GM12878 (cell line): ENCODE results near the gene OTUB2. TPM values are rescaled to one million over a fixed set of nuclear protein-coding genes. Genes with fewer than 3 reads are reported as not detected.

ENCODE experiments used
- ATAC-seq: fragments of 200-7000 bp; cut with Tn5 transposase; 3 replicates; pipeline ENCODE4 v1.9.1; 2020; ENCODE audit warnings: mild to moderate bottlenecking, moderate library complexity
- BruUV-seq: library from RNA; stranded (reverse); fragments of 400-500 nt; replicated peaks from 2 replicates; lab custom pipeline; 2021; lab: Mats Ljungman, UMichigan
- CTCF ChIA-PET: fragments of 300-600 bp; sonication (Branson Sonifier 250); formaldehyde crosslinking; extraction: SDS; loops from one replicate; lab custom pipeline; 2021; ENCODE audit warnings: inconsistent platforms; lab: Yijun Ruan, JAX
- POLR2A ChIA-PET: fragments of 350-600 bp; formaldehyde crosslinking; extraction: SDS; loops from one replicate; lab custom pipeline; 2021; ENCODE audit warnings: inconsistent platforms; lab: Charles Lee
- RAD21 ChIA-PET: fragments of 300-600 bp; sonication (Branson Sonifier 250); formaldehyde crosslinking; loops from one replicate; lab custom pipeline; 2023; ENCODE audit warnings: antibody characterized with exemption; ENCODE audit not compliant: unreplicated experiment; lab: Charles Lee
- SMC1A ChIA-PET: fragments of 300-600 bp; sonication (Branson Sonifier 250); formaldehyde crosslinking; loops from one replicate; lab custom pipeline; 2023; ENCODE audit not compliant: unreplicated experiment, uncharacterized antibody; lab: Charles Lee
- DNase-seq: peaks from one replicate; pipeline ENCODE4 v3.0.0-alpha.2; 2011; ENCODE audit warnings: low read depth, low spot score
- FAIRE-seq: peaks from 3 replicates; lab custom pipeline; 2011; peaks lifted over from hg19 to GRCh38; lab: Jason Lieb, UNC
- H2AFZ ChIP-seq: 2 replicates; pipeline ENCODE4 v1.6.0; 2011; ENCODE audit warnings: low read depth, low read length, control low read depth; ENCODE audit not compliant: control insufficient read depth
- H3K27ac ChIP-seq: 2 replicates; pipeline ENCODE4 v1.5.1; 2011; ENCODE audit warnings: control low read depth; ENCODE audit not compliant: control insufficient read depth, insufficient read depth
- H3K27me3 ChIP-seq, 2 experiments: replicated peaks in 1 of 2; 2 replicates each; pipeline versions ENCODE4 v1.6.0 to v1.6.1; 2011; ENCODE audit warnings: low read length in 1 of 2; ENCODE audit not compliant: control insufficient read depth in 2 of 2, insufficient read depth in 2 of 2
- H3K36me3 ChIP-seq, 2 experiments: 2 replicates each; pipeline ENCODE4 v1.5.1; 2011; ENCODE audit warnings: low read length in 1 of 2; ENCODE audit not compliant: control insufficient read depth in 2 of 2, insufficient read depth in 2 of 2
- H3K4me1 ChIP-seq: 2 replicates; pipeline ENCODE4 v1.6.1; 2011; ENCODE audit warnings: mild to moderate bottlenecking, low read length, moderate library complexity, mixed read lengths; ENCODE audit not compliant: control insufficient read depth, insufficient read depth
- H3K4me2 ChIP-seq: 2 replicates; pipeline ENCODE4 v1.6.0; 2011; ENCODE audit warnings: control low read depth; ENCODE audit not compliant: control insufficient read depth, insufficient read depth
- H3K4me3 ChIP-seq: fragments of 200-600 bp; sonication (generic); 2 replicates; pipeline ENCODE4 v1.5.1; 2016
- H3K79me2 ChIP-seq: 2 replicates; pipeline ENCODE4 v1.6.0; 2011; ENCODE audit warnings: low read length; ENCODE audit not compliant: control insufficient read depth, insufficient read depth
- H3K9ac ChIP-seq: 2 replicates; pipeline ENCODE4 v1.8.0; 2011; ENCODE audit warnings: low read length, control low read depth, mixed read lengths; ENCODE audit not compliant: control insufficient read depth, insufficient read depth
- H3K9me3 ChIP-seq: replicated peaks from 3 replicates; pipeline ENCODE4 v1.5.1; 2011; ENCODE audit warnings: mild to moderate bottlenecking, low read length; ENCODE audit not compliant: control insufficient read depth, insufficient read depth
- H4K20me1 ChIP-seq: 2 replicates; pipeline ENCODE4 v1.6.0; 2011; ENCODE audit not compliant: control insufficient read depth, insufficient read depth
- CBFB ChIP-seq: IDR thresholded peaks from 2 replicates; pipeline ENCODE4 v1.6.1; 2016; ENCODE audit warnings: antibody characterized with exemption, low read depth
- LARP7 ChIP-seq: fragments of 450-650 bp; IDR thresholded peaks from 2 replicates; pipeline ENCODE4 v1.6.1; 2017; ENCODE audit warnings: mild to moderate bottlenecking
- MYB ChIP-seq: fragments of 150-350 bp; IDR thresholded peaks from 2 replicates; pipeline ENCODE4 v1.6.1; 2014; ENCODE audit warnings: mild to moderate bottlenecking, low read depth, low read length, borderline replicate concordance
- SRF ChIP-seq, 2 experiments: IDR thresholded peaks; 2 replicates each; pipeline ENCODE4 v1.6.1; 2011; ENCODE audit warnings: low read depth in 2 of 2, low read length in 2 of 2, mild to moderate bottlenecking in 1 of 2, moderate library complexity in 1 of 2
- YBX1 ChIP-seq: fragments of 450-650 bp; IDR thresholded peaks from 2 replicates; pipeline ENCODE4 v1.6.1; 2016; ENCODE audit warnings: antibody characterized with exemption
- YY1 ChIP-seq: IDR thresholded peaks from 2 replicates; pipeline ENCODE4 v1.6.1; 2011; ENCODE audit warnings: low read depth, mild to moderate bottlenecking, low read length
- WGBS: methylation state at CpG from one replicate; pipeline ENCODE4 v1.1.6; 2016; ENCODE audit warnings: low lambda C conversion rate; ENCODE audit not compliant: insufficient replicate concordance, insufficient coverage; ENCODE audit errors: missing lambda C conversion rate; 5-methylcytosine and 5-hydroxymethylcytosine counted together
- in situ Hi-C: fragments of 300-500 bp; cut with MboI; formaldehyde crosslinking; loops from 9 replicates; pipeline ENCODE4 v1.14.3; 2018; ENCODE audit warnings: mixed read lengths
- intact Hi-C: fragments of 100-400 bp; cut with micrococcal nuclease; formaldehyde crosslinking; loops from one replicate; pipeline ENCODE4 v1.14.2; 2022; ENCODE audit not compliant: unreplicated experiment
- polyA plus RNA-seq, 11 experiments: library from polyadenylated mRNA; depleted of rRNA in 4 of 11; unstranded in 6 of 11; stranded (reverse) in 5 of 11; fragments of >200 nt; fragmentation: Nextera tagmentation in 4 of 11; fragmentation: Illumina TruSeq in 1 of 11; extraction: Ambion mirVana in 4 of 11; extraction: Trizol in 1 of 11; gene quantifications; 1 replicate in 1 of 11; 2 replicates in 10 of 11; pipeline versions ENCODE4 v1.2.1 to v1.2.3, GENCODE V29; 2011 to 2016; ENCODE audit warnings: inconsistent platforms in 2 of 11, missing spikeins in 2 of 11, low read depth in 1 of 11
- total RNA-seq, 4 experiments: library from RNA; depleted of rRNA in 3 of 4; stranded (reverse); fragments of >200 nt in 3 of 4; fragmentation: Illumina TruSeq in 1 of 4; extraction: Trizol in 1 of 4; gene quantifications; 2 replicates each; pipeline versions ENCODE4 v1.2.1 to v1.2.3, GENCODE V29; 2013 to 2021
- TF ChIP-seq, protein P1 (sequence below), 3 experiments: IDR thresholded peaks in 2 of 3; conservative IDR thresholded peaks in 1 of 3; 2 replicates each; pipeline ENCODE4 v1.5.1; 2011; ENCODE audit warnings: low read depth in 3 of 3, low read length in 3 of 3, mild to moderate bottlenecking in 3 of 3, control low read depth in 2 of 3, moderate library complexity in 2 of 3, inconsistent platforms in 1 of 3, mixed read lengths in 1 of 3; ENCODE audit not compliant: control insufficient read depth in 2 of 3, insufficient read depth in 1 of 3; ENCODE audit errors: extremely low read depth in 1 of 3

Gene OTUB2
- total and polyA plus RNA-seq, 10 of the 15 experiments (the other 5 are each of a cell fraction or from before 2014, with no cell fraction given) = 0.05 to 0.82 (median 0.43) TPM

DNA sequence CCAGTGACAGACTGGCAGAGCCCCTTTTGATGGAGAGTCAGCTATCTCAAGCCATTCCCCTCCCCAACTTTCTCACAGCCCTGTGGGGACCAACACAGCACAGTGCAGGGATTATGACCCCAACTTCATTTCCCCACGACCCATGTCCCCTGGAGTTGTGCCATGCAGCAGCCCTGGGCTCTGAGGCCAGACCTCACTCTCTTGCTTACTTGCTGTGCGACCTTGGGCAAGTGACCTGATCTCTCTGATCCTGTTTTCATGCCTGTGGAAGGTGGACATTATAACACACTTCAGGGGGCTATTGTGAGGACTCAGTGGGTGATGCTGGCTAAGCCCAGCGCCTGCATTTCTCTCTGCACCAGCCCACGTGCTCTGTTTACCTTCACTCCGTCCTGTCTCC lies 14.1 kb downstream of the OTUB2 start:
- H3K4me3 ChIP-seq = no peak overlapping the region
- no peak overlapping the region for H3K9ac ChIP-seq
- CTCF ChIA-PET = interaction anchor here (6.1 to 8.5 kb wide), 2 partner anchors 92 to 100 kb away, joined by 63 to 221 read pairs; no protein-coding TSS in a partner anchor
- RAD21 ChIA-PET = no interaction called here
- no peak overlapping the region for H3K4me2 ChIP-seq
- no TSS peak for BruUV-seq
- H3K36me3 ChIP-seq = peaks cover 0 to 3% of the 10 kb centered on the region in 2 experiments; a peak in 3 of 4 replicates
- H3K4me1 ChIP-seq = no peaks in the 10 kb centered on the region
- H3K27ac ChIP-seq = no peak overlapping the region
- H3K9me3 ChIP-seq = no peaks in the 10 kb centered on the region
- H4K20me1 ChIP-seq = no peaks in the 10 kb centered on the region
- in situ Hi-C loops = no loop called here
- no peak overlapping the region for H2AFZ ChIP-seq
- DNase-seq = no peak
- intact Hi-C loops = no loop called here
- TF ChIP-seq LARP7 (no peak), SRF (IDR thresholded peaks at IDR 0.05; ENCODE audit: low read depth in 2 of 2, low read length in 2 of 2) (no peak), YBX1 (no peak), CBFB (no peak), YY1 (no peak), MYB (no peak)
- TF ChIP-seq, protein P1, sequence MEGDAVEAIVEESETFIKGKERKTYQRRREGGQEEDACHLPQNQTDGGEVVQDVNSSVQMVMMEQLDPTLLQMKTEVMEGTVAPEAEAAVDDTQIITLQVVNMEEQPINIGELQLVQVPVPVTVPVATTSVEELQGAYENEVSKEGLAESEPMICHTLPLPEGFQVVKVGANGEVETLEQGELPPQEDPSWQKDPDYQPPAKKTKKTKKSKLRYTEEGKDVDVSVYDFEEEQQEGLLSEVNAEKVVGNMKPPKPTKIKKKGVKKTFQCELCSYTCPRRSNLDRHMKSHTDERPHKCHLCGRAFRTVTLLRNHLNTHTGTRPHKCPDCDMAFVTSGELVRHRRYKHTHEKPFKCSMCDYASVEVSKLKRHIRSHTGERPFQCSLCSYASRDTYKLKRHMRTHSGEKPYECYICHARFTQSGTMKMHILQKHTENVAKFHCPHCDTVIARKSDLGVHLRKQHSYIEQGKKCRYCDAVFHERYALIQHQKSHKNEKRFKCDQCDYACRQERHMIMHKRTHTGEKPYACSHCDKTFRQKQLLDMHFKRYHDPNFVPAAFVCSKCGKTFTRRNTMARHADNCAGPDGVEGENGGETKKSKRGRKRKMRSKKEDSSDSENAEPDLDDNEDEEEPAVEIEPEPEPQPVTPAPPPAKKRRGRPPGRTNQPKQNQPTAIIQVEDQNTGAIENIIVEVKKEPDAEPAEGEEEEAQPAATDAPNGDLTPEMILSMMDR (IDR thresholded peaks at IDR 0.05 in 2 of 3, conservative IDR thresholded peaks at IDR 0.05 in 1 of 3; ENCODE audit: control insufficient read depth in 2 of 3, extremely low read depth in 1 of 3, insufficient read depth in 1 of 3, low read depth in 3 of 3, low read length in 3 of 3) = no peak
- TF ChIP-seq, all 136 proteins: peak for 0
- 34% methylated on average over 5 of the region's 5 CpGs for WGBS
- FAIRE-seq (no peak), ATAC-seq (no peak)
- ChIA-PET POLR2A (no interaction called here), SMC1A (no interaction called here)
- Histone ChIP-seq H3K27me3 (no peaks in the 10 kb centered on the region), H3K79me2 (no peaks in the 10 kb centered on the region)
